ENCODE results near the gene ZBTB38. TPM values are rescaled to one million over a fixed set of nuclear protein-coding genes. Genes with fewer than 3 reads are reported as not detected.

Gene ZBTB38
- total RNA-seq, 1 donor from 2014 or later: 22.5 TPM

- no peak for DNase-seq (ENCODE audit: low spot score)
- H3K27me3 Mint-ChIP-seq (ENCODE audit: unreplicated experiment): peaks cover 8% of the 10 kb centered on the region
- peaks cover 8% of the 10 kb centered on the region for H3K4me1 Mint-ChIP-seq (ENCODE audit: unreplicated experiment)
- no peak overlapping the region for H3K27ac Mint-ChIP-seq (ENCODE audit: unreplicated experiment)
- no peak for TF ChIP-seq CTCF (IDR thresholded peaks at IDR 0.05; ENCODE audit: unreplicated experiment)
- H3K9me3 Mint-ChIP-seq (ENCODE audit: unreplicated experiment): no peaks in the 10 kb centered on the region
- no peak overlapping the region for H3K4me3 Mint-ChIP-seq (ENCODE audit: unreplicated experiment)
- H3K36me3 Mint-ChIP-seq (ENCODE audit: low read depth, unreplicated experiment): no peaks in the 10 kb centered on the region
These were observed 26.8 kb upstream of the ZBTB38 start for GRCh38 chr3:141341536-141341935.

- no peak for DNase-seq (ENCODE audit: low spot score)
- H3K9me3 Mint-ChIP-seq (ENCODE audit: unreplicated experiment): no peaks in the 10 kb centered on the region
- no peak overlapping the region for H3K27ac Mint-ChIP-seq (ENCODE audit: unreplicated experiment)
- no peak for TF ChIP-seq CTCF (IDR thresholded peaks at IDR 0.05; ENCODE audit: unreplicated experiment)
- H3K27me3 Mint-ChIP-seq (ENCODE audit: unreplicated experiment): peaks cover 8% of the 10 kb centered on the region
- H3K4me1 Mint-ChIP-seq (ENCODE audit: unreplicated experiment): peaks cover 9% of the 10 kb centered on the region
- no peak overlapping the region for H3K4me3 Mint-ChIP-seq (ENCODE audit: unreplicated experiment)
- no peaks in the 10 kb centered on the region for H3K36me3 Mint-ChIP-seq (ENCODE audit: low read depth, unreplicated experiment)
These were observed 25.9 kb upstream of the ZBTB38 start for GRCh38 chr3:141342386-141342785.

GRCh38 chr3:141343077-141343476 is 25.2 kb upstream of the ZBTB38 start:
- Mint-ChIP-seq H3K4me1 (ENCODE audit: unreplicated experiment) (peaks cover 7% of the 10 kb centered on the region), H3K4me3 (ENCODE audit: unreplicated experiment) (no peak overlapping the region), H3K27me3 (ENCODE audit: unreplicated experiment) (peaks cover 8% of the 10 kb centered on the region), H3K36me3 (ENCODE audit: low read depth, unreplicated experiment) (no peaks in the 10 kb centered on the region), H3K27ac (ENCODE audit: unreplicated experiment) (no peak overlapping the region), H3K9me3 (ENCODE audit: unreplicated experiment) (no peaks in the 10 kb centered on the region)
- no peak for DNase-seq (ENCODE audit: low spot score)
- TF ChIP-seq CTCF (IDR thresholded peaks at IDR 0.05; ENCODE audit: unreplicated experiment): no peak

GRCh38 chr3:141343865-141344271 is 24.4 kb upstream of the ZBTB38 start:
- no peak overlapping the region for H3K4me3 Mint-ChIP-seq (ENCODE audit: unreplicated experiment)
- H3K27ac Mint-ChIP-seq (ENCODE audit: unreplicated experiment): no peak overlapping the region
- no peak for TF ChIP-seq CTCF (IDR thresholded peaks at IDR 0.05; ENCODE audit: unreplicated experiment)
- peaks cover 8% of the 10 kb centered on the region for H3K27me3 Mint-ChIP-seq (ENCODE audit: unreplicated experiment)
- H3K9me3 Mint-ChIP-seq (ENCODE audit: unreplicated experiment): no peaks in the 10 kb centered on the region
- peaks cover 7% of the 10 kb centered on the region for H3K4me1 Mint-ChIP-seq (ENCODE audit: unreplicated experiment)
- no peaks in the 10 kb centered on the region for H3K36me3 Mint-ChIP-seq (ENCODE audit: low read depth, unreplicated experiment)
- DNase-seq (ENCODE audit: low spot score): no peak

GRCh38 chr3:141345528-141345927 is 22.8 kb upstream of the ZBTB38 start:
- H3K27me3 Mint-ChIP-seq (ENCODE audit: unreplicated experiment): peaks cover 5% of the 10 kb centered on the region
- H3K4me1 Mint-ChIP-seq (ENCODE audit: unreplicated experiment): peaks cover 7% of the 10 kb centered on the region
- no peaks in the 10 kb centered on the region for H3K36me3 Mint-ChIP-seq (ENCODE audit: low read depth, unreplicated experiment)
- TF ChIP-seq CTCF (IDR thresholded peaks at IDR 0.05; ENCODE audit: unreplicated experiment): no peak
- H3K4me3 Mint-ChIP-seq (ENCODE audit: unreplicated experiment): no peak overlapping the region
- H3K27ac Mint-ChIP-seq (ENCODE audit: unreplicated experiment): no peak overlapping the region
- H3K9me3 Mint-ChIP-seq (ENCODE audit: unreplicated experiment): no peaks in the 10 kb centered on the region
- DNase-seq (ENCODE audit: low spot score): no peak
